Parathyroid adenoma (tissue), 2 donors: ENCODE data around the gene IZUMO4.
A peak's percentile ranks its signal among the peaks of the same experiment; 100 is the strongest.

Experiments
- H2AFZ ChIP-seq: fragments of 300-600 bp; sonication (generic); one replicate; pipeline ENCODE4 v1.7.0; 2017; ENCODE audit warnings: antibody characterized with exemption, mild to moderate bottlenecking
- H3K27ac ChIP-seq: fragments of 300-600 bp; sonication (generic); one replicate; pipeline ENCODE4 v1.7.0; 2017
- H3K27me3 ChIP-seq: fragments of 300-600 bp; sonication (generic); one replicate; pipeline ENCODE4 v1.7.0; 2017; ENCODE audit warnings: low read length; ENCODE audit not compliant: control insufficient read depth, insufficient read depth
- H3K36me3 ChIP-seq: fragments of 300-600 bp; sonication (generic); one replicate; pipeline ENCODE4 v1.7.0; 2017; ENCODE audit warnings: low read length; ENCODE audit not compliant: control insufficient read depth, insufficient read depth
- H3K4me1 ChIP-seq: fragments of 300-600 bp; sonication (generic); one replicate; pipeline ENCODE4 v1.7.0; 2017; ENCODE audit warnings: control low read depth
- H3K4me2 ChIP-seq: fragments of 300-600 bp; sonication (generic); one replicate; pipeline ENCODE4 v1.7.0; 2017; ENCODE audit warnings: low read length
- H3K4me3 ChIP-seq: fragments of 300-600 bp; sonication (generic); one replicate; pipeline ENCODE4 v1.7.0; 2017; ENCODE audit warnings: low read depth, low read length
- H3K79me2 ChIP-seq: fragments of 300-600 bp; sonication (generic); one replicate; pipeline ENCODE4 v1.7.0; 2017; ENCODE audit warnings: control low read depth
- H3K9ac ChIP-seq: fragments of 300-600 bp; sonication (generic); one replicate; pipeline ENCODE4 v1.7.0; 2017; ENCODE audit warnings: mild to moderate bottlenecking
- H3K9me3 ChIP-seq: fragments of 300-600 bp; sonication (generic); one replicate; pipeline ENCODE4 v1.7.0; 2017; ENCODE audit warnings: low read length; ENCODE audit not compliant: control insufficient read depth
- CTCF ChIP-seq: fragments of 300-600 bp; sonication (generic); IDR thresholded peaks from one replicate; pipeline ENCODE4 v1.7.0; 2017; ENCODE audit warnings: antibody characterized with exemption, mild to moderate bottlenecking
- donor health status: primary hyperparathyroidism.

Gene IZUMO4

GRCh38 chr19:2097203-2097885, 629 bp downstream of the IZUMO4 start:
- Histone ChIP-seq H3K9ac (no peak overlapping the region), H3K4me1 (no peaks in the 10 kb centered on the region), H2AFZ (peak overlapping the region; percentile 73), H3K79me2 (peaks cover 12% of the 10 kb centered on the region), H3K36me3 (no peaks in the 10 kb centered on the region), H3K9me3 (no peaks in the 10 kb centered on the region), H3K27ac (no peak overlapping the region), H3K27me3 (no peaks in the 10 kb centered on the region), H3K4me2 (peak overlapping the region; percentile 81), H3K4me3 (peak overlapping the region; percentile 48)
- TF ChIP-seq CTCF, result no peak

GRCh38 chr19:2097886-2098327, 1.2 kb downstream of the IZUMO4 start:
- Histone ChIP-seq H3K9ac (no peak overlapping the region), H3K27ac (no peak overlapping the region), H2AFZ (no peak overlapping the region), H3K36me3 (no peaks in the 10 kb centered on the region), H3K4me2 (no peak overlapping the region), H3K4me3 (no peak overlapping the region), H3K4me1 (no peaks in the 10 kb centered on the region), H3K79me2 (peaks cover 12% of the 10 kb centered on the region), H3K9me3 (no peaks in the 10 kb centered on the region), H3K27me3 (no peaks in the 10 kb centered on the region)
- no peak for TF ChIP-seq CTCF

GRCh38 chr19:2099054-2099501, 2.4 kb downstream of the IZUMO4 start:
- Histone ChIP-seq H3K4me2 (no peak overlapping the region), H3K79me2 (peaks cover 16% of the 10 kb centered on the region), H3K9me3 (no peaks in the 10 kb centered on the region), H3K27me3 (no peaks in the 10 kb centered on the region), H2AFZ (no peak overlapping the region), H3K27ac (no peak overlapping the region), H3K4me1 (no peaks in the 10 kb centered on the region), H3K36me3 (no peaks in the 10 kb centered on the region), H3K9ac (no peak overlapping the region), H3K4me3 (no peak overlapping the region)
- TF ChIP-seq CTCF, result no peak

GRCh38 chr19:2099937-2100718, 3.4 kb downstream of the IZUMO4 start:
- H3K4me3 ChIP-seq, result no peak overlapping the region
- H3K9ac ChIP-seq, result no peak overlapping the region
- peaks cover 20% of the 10 kb centered on the region for H3K79me2 ChIP-seq
- no peaks in the 10 kb centered on the region for H3K4me1 ChIP-seq
- H3K9me3 ChIP-seq, result no peaks in the 10 kb centered on the region
- no peaks in the 10 kb centered on the region for H3K36me3 ChIP-seq
- no peak for TF ChIP-seq CTCF
- no peak overlapping the region for H3K4me2 ChIP-seq
- no peak overlapping the region for H2AFZ ChIP-seq
- H3K27me3 ChIP-seq, result no peaks in the 10 kb centered on the region
- H3K27ac ChIP-seq, result no peak overlapping the region
